ENCODE data around the gene PSMA2.

PSMA2 gene

DNA sequence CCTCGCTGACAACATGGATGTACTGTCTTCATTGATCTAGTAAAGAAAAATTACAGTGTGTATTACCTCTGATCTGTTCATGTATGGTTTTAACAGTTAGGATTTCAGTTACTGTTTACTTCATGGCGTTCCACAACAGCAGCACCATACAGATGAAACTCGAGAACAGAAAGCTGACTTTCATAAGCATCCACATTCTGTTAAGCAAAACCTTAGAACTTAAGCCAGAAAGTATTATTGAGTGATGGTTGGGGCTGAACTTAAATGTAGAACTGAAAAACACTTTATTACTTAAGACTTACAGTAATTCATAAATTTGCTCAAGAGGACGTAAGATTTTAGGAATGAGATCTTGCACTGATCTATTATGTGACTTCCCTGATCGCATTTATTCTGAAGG is 3.9 kb upstream of the PSMA2 start:
- no peak overlapping the region for H3K4me3 ChIP-seq (ENCODE audit: severe bottlenecking)
- no peak for TF ChIP-seq CTCF (IDR thresholded peaks at IDR 0.05; ENCODE audit: poor library complexity, severe bottlenecking)
- H3K27ac ChIP-seq (ENCODE audit: poor library complexity, severe bottlenecking) = no peak overlapping the region
- no peak for DNase-seq (ENCODE audit: low spot score)
- H3K9me3 ChIP-seq (ENCODE audit: severe bottlenecking) = no peaks in the 10 kb centered on the region
- no peak for ATAC-seq (ENCODE audit: low read depth)
- H3K36me3 ChIP-seq (ENCODE audit: low read depth) = peaks cover 54% of the 10 kb centered on the region
- H3K27me3 ChIP-seq (ENCODE audit: insufficient read depth, poor library complexity, severe bottlenecking) = no peaks in the 10 kb centered on the region
- peaks cover 7% of the 10 kb centered on the region for H3K4me1 ChIP-seq (ENCODE audit: insufficient read depth, poor library complexity, severe bottlenecking)

DNA sequence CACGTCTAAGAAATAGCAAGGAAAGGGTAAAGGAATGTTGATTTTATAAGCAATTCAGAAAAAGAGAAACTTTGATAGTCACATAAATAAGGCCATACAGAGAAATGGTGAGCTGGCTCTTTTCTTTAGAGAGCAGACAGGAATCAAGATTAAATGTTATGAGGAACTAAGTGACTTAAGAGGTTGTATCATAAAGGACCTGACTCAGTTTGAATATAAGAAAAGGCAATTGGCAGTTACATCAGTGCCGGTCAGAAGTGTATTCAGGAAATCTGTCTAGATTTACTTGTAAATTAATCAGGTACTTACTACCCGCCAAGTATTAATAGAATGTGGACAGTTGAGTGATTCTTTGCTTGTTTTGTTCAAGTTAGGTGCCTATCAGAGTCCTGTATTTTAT is 2.3 kb upstream of the PSMA2 start:
- no peaks in the 10 kb centered on the region for H3K27me3 ChIP-seq (ENCODE audit: insufficient read depth, poor library complexity, severe bottlenecking)
- no peak for TF ChIP-seq CTCF (IDR thresholded peaks at IDR 0.05; ENCODE audit: poor library complexity, severe bottlenecking)
- H3K9me3 ChIP-seq (ENCODE audit: severe bottlenecking) = no peaks in the 10 kb centered on the region
- no peak for DNase-seq (ENCODE audit: low spot score)
- peaks cover 47% of the 10 kb centered on the region for H3K36me3 ChIP-seq (ENCODE audit: low read depth)
- peaks cover 7% of the 10 kb centered on the region for H3K4me1 ChIP-seq (ENCODE audit: insufficient read depth, poor library complexity, severe bottlenecking)
- H3K4me3 ChIP-seq (ENCODE audit: severe bottlenecking) = no peak overlapping the region
- H3K27ac ChIP-seq (ENCODE audit: poor library complexity, severe bottlenecking) = no peak overlapping the region
- no peak for ATAC-seq (ENCODE audit: low read depth)

DNA sequence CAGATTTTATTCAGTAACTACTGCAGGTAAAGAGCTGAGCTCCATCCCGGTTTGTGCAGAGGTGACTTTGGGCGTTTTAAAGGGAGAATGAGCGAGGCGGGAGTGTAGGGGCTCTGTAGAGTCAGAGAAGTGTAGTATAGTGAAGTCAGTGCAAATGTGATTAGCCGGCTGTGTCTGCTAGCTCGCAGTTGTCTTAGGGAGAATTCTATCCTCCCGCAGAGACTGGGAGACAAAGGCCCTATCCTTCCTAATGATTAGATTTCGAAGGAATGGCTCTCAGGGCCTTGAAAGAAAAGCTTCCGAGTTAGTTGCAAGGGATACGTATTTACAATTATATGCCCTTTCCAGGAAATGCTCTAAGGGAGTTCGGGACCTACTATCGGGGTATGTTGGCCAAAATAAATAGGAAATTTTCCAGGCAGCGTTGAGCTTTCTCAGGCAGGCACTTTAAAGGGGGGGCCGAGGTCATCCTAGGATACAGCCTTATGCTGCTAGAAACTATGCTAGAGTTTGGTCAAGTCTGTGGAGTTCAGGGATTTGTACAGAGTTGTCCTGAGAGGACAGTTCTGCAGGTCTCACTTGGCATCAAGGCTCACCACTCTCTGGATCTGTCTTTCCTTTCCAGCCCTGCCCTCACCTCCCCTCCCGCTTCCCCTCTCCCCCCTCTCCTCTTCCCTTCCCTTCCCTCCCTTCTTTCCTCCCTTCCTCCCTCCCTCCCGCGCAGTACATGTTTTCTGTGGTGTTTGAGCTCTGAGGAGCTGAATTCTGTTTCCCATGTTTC is 1.0 kb upstream of the PSMA2 start:
- H3K9me3 ChIP-seq (ENCODE audit: severe bottlenecking) = no peaks in the 10 kb centered on the region
- peaks cover 43% of the 10 kb centered on the region for H3K36me3 ChIP-seq (ENCODE audit: low read depth)
- no peak for DNase-seq (ENCODE audit: low spot score)
- H3K4me3 ChIP-seq (ENCODE audit: severe bottlenecking) = peak overlapping the region; percentile 52
- peaks cover 14% of the 10 kb centered on the region for H3K4me1 ChIP-seq (ENCODE audit: insufficient read depth, poor library complexity, severe bottlenecking)
- peak; percentile 26; the same call in 2 of the 3 replicates for ATAC-seq (ENCODE audit: low read depth)
- no peak for TF ChIP-seq CTCF (IDR thresholded peaks at IDR 0.05; ENCODE audit: poor library complexity, severe bottlenecking)
- peak overlapping the region; percentile 25 for H3K27ac ChIP-seq (ENCODE audit: poor library complexity, severe bottlenecking)
- no peaks in the 10 kb centered on the region for H3K27me3 ChIP-seq (ENCODE audit: insufficient read depth, poor library complexity, severe bottlenecking)

GRCh38 chr7:42931447-42931833 is 534 bp downstream of the PSMA2 start:
- Histone ChIP-seq H3K27ac (ENCODE audit: poor library complexity, severe bottlenecking) (peak overlapping the region; percentile 45), H3K9me3 (ENCODE audit: severe bottlenecking) (no peaks in the 10 kb centered on the region), H3K27me3 (ENCODE audit: insufficient read depth, poor library complexity, severe bottlenecking) (no peaks in the 10 kb centered on the region), H3K4me1 (ENCODE audit: insufficient read depth, poor library complexity, severe bottlenecking) (peaks cover 23% of the 10 kb centered on the region), H3K4me3 (ENCODE audit: severe bottlenecking) (peak overlapping the region; percentile 52), H3K36me3 (ENCODE audit: low read depth) (peaks cover 38% of the 10 kb centered on the region)
- ATAC-seq (ENCODE audit: low read depth) (no peak), DNase-seq (ENCODE audit: low spot score) (no peak)
- no peak for TF ChIP-seq CTCF (IDR thresholded peaks at IDR 0.05; ENCODE audit: poor library complexity, severe bottlenecking)

DNA sequence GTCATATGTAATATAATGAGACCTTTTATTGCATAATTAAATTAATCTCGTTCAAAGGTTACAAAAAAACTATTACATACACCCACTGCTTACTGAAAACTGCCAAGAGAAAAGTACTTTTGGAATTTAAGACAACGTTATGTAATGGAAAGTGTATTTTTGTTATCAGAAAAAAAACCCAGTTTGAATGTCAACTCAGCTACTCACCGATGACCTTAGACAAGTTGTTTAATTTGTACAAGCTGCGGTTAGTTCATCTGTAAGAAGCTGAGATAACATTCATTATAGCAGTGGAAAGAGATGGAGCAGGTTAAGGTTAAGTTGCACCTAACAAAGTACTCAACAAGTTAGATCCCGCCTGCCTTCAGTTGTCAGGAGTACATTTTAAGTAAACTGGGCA is 1.1 kb downstream of the PSMA2 start:
- no peak for DNase-seq (ENCODE audit: low spot score)
- Histone ChIP-seq H3K27me3 (ENCODE audit: insufficient read depth, poor library complexity, severe bottlenecking) (no peaks in the 10 kb centered on the region), H3K4me3 (ENCODE audit: severe bottlenecking) (peak overlapping the region; percentile 52), H3K36me3 (ENCODE audit: low read depth) (peaks cover 38% of the 10 kb centered on the region), H3K4me1 (ENCODE audit: insufficient read depth, poor library complexity, severe bottlenecking) (peaks cover 28% of the 10 kb centered on the region), H3K27ac (ENCODE audit: poor library complexity, severe bottlenecking) (peak overlapping the region; percentile 45), H3K9me3 (ENCODE audit: severe bottlenecking) (no peaks in the 10 kb centered on the region)
- TF ChIP-seq CTCF (IDR thresholded peaks at IDR 0.05; ENCODE audit: poor library complexity, severe bottlenecking) = no peak
- no peak for ATAC-seq (ENCODE audit: low read depth)
